Activated gamma-delta T cell (primary cell): Measurements from ENCODE around the gene TCEAL7.

ENCODE experiments used
- DNase-seq: peaks from one replicate; lab custom pipeline; 2025; lab: John Stamatoyannopoulos, UW

Gene TCEAL7

DNA sequence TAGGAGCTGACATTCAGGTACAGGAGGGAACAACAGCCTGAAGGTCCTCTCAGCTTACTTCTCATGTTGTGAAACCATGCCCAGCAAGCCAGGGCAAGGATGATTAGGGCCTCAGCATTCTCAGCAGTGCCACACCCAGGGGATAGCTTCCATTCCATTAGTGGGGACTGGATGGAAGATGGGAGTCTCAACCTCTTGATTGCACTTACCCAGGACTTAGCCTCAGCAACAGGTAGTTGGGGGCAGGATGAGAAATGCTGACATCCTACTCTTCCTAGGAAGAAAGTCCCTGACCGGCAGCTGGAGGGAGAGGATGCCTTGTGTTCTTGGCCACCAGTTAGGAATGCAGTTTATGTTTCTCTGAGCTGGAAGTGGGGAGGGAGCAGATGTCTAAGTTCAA is 37.5 kb downstream of the TCEAL7 start:
- DNase-seq = no peak

GRCh38 chrX:103369479-103369878 is 39.4 kb downstream of the TCEAL7 start:
- DNase-seq = no peak

DNA sequence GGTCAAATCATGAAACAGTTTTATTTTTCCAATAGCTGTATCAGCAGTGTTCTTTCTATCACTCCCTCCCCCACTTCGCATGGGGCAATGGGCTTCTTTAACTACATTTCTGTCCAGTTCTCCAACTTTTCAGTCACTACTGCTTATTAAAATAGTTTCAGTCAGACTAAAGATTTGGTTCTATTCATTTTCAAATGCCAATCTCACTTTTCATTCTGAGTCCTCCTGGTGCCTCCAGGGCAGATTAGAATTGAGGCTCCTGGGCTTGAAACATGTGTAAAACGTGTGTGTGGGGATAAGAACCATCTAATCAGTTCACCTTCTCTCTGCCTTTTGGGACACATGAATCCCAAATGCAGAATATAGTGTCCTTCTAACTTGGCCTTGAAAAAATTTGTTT is 42.8 kb downstream of the TCEAL7 start:
- no peak for DNase-seq

GRCh38 chrX:103373581-103373980 is 43.5 kb downstream of the TCEAL7 start:
- no peak for DNase-seq

- peak; percentile 15 for DNase-seq
These were observed 46.3 kb downstream of the TCEAL7 start, which contains the start of gene BEX3 for GRCh38 chrX:103376118-103376978. Gene BEX3 (plus strand): TSS chrX:103376538. CDS start chrX:103377522, 984 bp downstream.

DNA sequence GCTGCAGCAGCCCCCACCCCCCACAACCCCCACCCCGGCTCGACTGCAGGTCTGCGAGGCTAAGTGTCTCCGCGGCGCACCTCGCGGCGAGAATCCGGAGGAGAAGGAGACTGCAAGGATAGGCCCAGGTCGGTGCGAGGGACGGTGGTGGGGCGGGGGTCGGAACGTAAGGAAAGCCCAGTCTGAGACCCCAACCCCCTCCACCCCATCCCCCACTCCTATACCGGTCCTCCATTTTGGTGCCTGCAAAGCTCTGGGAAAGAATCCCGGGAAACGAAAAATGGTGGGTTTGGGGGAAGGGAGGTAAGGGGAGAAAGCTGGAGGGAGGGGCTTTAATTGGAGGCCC is 46.9 kb downstream of the TCEAL7 start:
- no peak for DNase-seq

- no peak for DNase-seq
These were observed 49.0 kb downstream of the TCEAL7 start for GRCh38 chrX:103378990-103379389.
